ENCODE measurements around the gene ELN. TPM values are rescaled to one million over a fixed set of nuclear protein-coding genes. Genes with fewer than 3 reads are reported as not detected.

The ELN gene
- total and polyA plus RNA-seq, 2 experiments from 2014 or later, result 37.7 to 58.1 TPM

DNA sequence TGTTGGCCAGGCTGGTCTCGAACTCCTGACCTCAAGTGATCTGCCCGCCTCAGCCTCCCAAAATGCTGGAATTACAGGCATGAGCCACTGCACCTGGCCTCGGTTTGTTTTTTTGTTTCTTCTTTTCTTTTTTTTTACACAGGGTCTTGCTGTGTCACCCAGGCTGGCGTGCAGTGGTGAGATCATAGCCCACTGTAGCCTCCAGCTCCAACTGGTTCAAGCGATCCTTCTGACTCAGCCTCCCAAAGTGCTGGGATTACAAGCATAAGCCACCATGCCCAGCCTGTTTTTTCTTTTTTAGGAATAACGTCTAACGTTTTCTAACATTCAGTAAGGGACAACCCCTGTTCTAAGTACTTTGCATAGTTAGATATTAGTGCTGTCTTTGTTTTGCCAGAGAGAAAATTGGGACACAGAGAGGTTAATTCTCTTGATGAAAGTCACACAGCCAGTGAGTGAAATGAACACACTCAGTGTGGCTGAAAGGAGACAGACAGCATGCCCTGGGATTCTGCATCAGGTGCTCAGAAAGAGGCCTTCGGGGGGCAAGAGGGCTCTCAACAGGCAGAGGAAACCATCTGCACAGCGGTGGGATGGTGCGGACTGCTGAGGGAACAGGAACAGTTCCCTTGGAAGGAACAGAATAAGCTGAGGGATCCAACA is 59.9 kb downstream of the ELN start:
- Histone ChIP-seq H2AFZ (no peak overlapping the region), H3K27ac (no peak overlapping the region), H3K4me2 (no peak overlapping the region), H4K20me1 (ENCODE audit: insufficient read depth, poor library complexity, severe bottlenecking) (no peaks in the 10 kb centered on the region), H3K4me3 (no peak overlapping the region), H3K79me2 (peaks cover 15% of the 10 kb centered on the region), H3K9me2 (replicated peaks; ENCODE audit: insufficient read depth) (no peaks in the 10 kb centered on the region), H3K9me3 (ENCODE audit: low read depth) (no peaks in the 10 kb centered on the region), H3K4me1 (ENCODE audit: insufficient read depth) (peaks cover 12% of the 10 kb centered on the region), H3K36me3 (replicated peaks; ENCODE audit: insufficient read depth, low read depth) (no peaks in the 10 kb centered on the region), H3K27me3 (no peaks in the 10 kb centered on the region)
- WGBS (ENCODE audit: low lambda C conversion rate, missing lambda C conversion rate), result 95% methylated on average over 10 of the region's 10 CpGs
- DNase-seq (ENCODE audit: low spot score), result no peak
- TF ChIP-seq EZH2 (IDR thresholded peaks at IDR 0.05; ENCODE audit: borderline replicate concordance) (no peak), EZH2phosphoT487 (IDR thresholded peaks at IDR 0.05; ENCODE audit: low read depth, severe bottlenecking, unreplicated experiment) (no peak)
- TF ChIP-seq, protein P1, sequence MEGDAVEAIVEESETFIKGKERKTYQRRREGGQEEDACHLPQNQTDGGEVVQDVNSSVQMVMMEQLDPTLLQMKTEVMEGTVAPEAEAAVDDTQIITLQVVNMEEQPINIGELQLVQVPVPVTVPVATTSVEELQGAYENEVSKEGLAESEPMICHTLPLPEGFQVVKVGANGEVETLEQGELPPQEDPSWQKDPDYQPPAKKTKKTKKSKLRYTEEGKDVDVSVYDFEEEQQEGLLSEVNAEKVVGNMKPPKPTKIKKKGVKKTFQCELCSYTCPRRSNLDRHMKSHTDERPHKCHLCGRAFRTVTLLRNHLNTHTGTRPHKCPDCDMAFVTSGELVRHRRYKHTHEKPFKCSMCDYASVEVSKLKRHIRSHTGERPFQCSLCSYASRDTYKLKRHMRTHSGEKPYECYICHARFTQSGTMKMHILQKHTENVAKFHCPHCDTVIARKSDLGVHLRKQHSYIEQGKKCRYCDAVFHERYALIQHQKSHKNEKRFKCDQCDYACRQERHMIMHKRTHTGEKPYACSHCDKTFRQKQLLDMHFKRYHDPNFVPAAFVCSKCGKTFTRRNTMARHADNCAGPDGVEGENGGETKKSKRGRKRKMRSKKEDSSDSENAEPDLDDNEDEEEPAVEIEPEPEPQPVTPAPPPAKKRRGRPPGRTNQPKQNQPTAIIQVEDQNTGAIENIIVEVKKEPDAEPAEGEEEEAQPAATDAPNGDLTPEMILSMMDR (IDR thresholded peaks at IDR 0.05; ENCODE audit: poor library complexity), result no peak

DNA sequence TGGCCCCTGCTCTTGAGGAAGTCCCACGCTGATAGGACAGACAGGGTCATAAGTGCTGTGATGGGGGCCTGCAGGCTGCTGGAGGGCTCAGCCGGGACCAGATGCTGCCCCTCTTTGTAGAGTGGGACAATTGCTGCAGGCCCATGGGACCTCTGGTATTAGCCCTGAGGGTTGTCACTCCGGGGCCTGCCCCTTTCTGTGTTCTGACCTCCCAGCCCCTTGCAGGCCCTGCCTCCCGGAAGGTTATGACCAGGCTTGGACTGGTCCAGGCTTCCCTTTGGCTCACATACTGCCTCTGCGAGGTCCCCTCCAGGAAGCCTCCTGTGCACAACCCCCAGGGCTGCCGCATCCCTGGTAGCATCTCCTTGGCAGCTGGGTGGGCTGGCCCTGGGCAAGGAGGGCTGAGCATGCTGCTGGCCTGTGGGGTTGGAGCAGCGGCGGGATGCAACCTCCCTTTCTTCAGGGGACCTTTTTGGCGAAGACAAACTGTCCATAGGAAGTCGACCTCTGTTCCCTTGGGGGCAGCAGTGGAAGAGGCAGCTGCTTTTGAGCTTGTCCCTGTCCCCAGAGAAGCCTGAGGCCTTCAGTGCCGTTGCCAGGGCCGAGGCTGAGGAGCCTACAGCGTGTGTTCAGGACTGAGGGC is 64.5 kb downstream of the ELN start:
- Histone ChIP-seq H4K20me1 (ENCODE audit: insufficient read depth, poor library complexity, severe bottlenecking) (no peaks in the 10 kb centered on the region), H3K27ac (no peak overlapping the region), H3K36me3 (replicated peaks; ENCODE audit: insufficient read depth, low read depth) (no peaks in the 10 kb centered on the region), H3K4me3 (no peak overlapping the region), H2AFZ (no peak overlapping the region), H3K9me2 (replicated peaks; ENCODE audit: insufficient read depth) (no peaks in the 10 kb centered on the region), H3K9me3 (ENCODE audit: low read depth) (no peaks in the 10 kb centered on the region), H3K4me2 (no peak overlapping the region), H3K79me2 (peaks cover 6% of the 10 kb centered on the region), H3K4me1 (ENCODE audit: insufficient read depth) (peaks cover 21% of the 10 kb centered on the region), H3K27me3 (no peaks in the 10 kb centered on the region)
- WGBS (ENCODE audit: low lambda C conversion rate, missing lambda C conversion rate), result 82% methylated on average over 13 of the region's 13 CpGs
- no peak for TF ChIP-seq EZH2phosphoT487 (IDR thresholded peaks at IDR 0.05; ENCODE audit: low read depth, severe bottlenecking, unreplicated experiment)
- TF ChIP-seq, protein P1 (IDR thresholded peaks at IDR 0.05; ENCODE audit: poor library complexity), result no peak
- no peak for TF ChIP-seq EZH2 (IDR thresholded peaks at IDR 0.05; ENCODE audit: borderline replicate concordance)
- no peak for DNase-seq (ENCODE audit: low spot score)

DNA sequence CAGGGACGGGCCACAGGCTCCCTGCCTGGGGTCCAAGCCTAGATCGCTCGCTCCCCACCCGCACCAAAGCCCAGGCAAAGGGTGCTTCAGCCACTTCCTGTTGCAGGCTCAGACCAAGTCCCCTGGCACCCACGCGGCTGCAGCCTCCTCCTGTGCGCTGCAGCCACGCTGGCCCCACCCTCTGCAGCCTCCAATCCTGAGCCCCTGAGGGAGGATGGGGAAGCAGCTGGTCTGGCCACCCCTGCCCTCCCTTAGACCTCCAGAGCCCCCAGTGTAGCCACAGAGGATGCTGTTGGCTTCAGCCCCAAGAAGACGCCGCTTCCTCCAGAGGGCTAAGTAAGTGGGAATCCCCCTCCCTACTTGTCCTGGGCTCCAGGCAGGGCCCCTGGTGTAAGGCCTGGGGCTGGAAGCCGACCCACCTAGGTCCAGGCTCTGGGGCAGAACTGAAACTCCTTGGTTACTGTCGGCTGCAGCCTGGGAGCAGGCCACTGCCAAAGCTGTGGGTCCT is 65.0 kb downstream of the ELN start:
- H3K4me2 ChIP-seq, result no peak overlapping the region
- no peaks in the 10 kb centered on the region for H3K36me3 ChIP-seq (replicated peaks; ENCODE audit: insufficient read depth, low read depth)
- H3K4me1 ChIP-seq (ENCODE audit: insufficient read depth), result peaks cover 21% of the 10 kb centered on the region
- WGBS (ENCODE audit: low lambda C conversion rate, missing lambda C conversion rate), result 89% methylated on average over 8 of the region's 12 CpGs
- TF ChIP-seq, protein P1 (IDR thresholded peaks at IDR 0.05; ENCODE audit: poor library complexity), result no peak
- TF ChIP-seq EZH2phosphoT487 (IDR thresholded peaks at IDR 0.05; ENCODE audit: low read depth, severe bottlenecking, unreplicated experiment) (no peak), EZH2 (IDR thresholded peaks at IDR 0.05; ENCODE audit: borderline replicate concordance) (no peak)
- no peak overlapping the region for H3K4me3 ChIP-seq
- H3K79me2 ChIP-seq, result peaks cover 6% of the 10 kb centered on the region
- H3K27me3 ChIP-seq, result no peaks in the 10 kb centered on the region
- H3K9me2 ChIP-seq (replicated peaks; ENCODE audit: insufficient read depth), result no peaks in the 10 kb centered on the region
- DNase-seq (ENCODE audit: low spot score), result no peak
- no peaks in the 10 kb centered on the region for H4K20me1 ChIP-seq (ENCODE audit: insufficient read depth, poor library complexity, severe bottlenecking)
- H3K27ac ChIP-seq, result peak overlapping the region; percentile 81
- H2AFZ ChIP-seq, result no peak overlapping the region
- no peaks in the 10 kb centered on the region for H3K9me3 ChIP-seq (ENCODE audit: low read depth)

Measured in hepatocyte (in vitro differentiated cells).